Stimulated activated CD4-positive, alpha-beta T cell treated with anti-CD3 and anti-CD28 coated beads, TNF-alpha, amount 100 ng/mL, for 4 hours (primary cell): Measurements from ENCODE around the gene AP1S1.
"Not testable (repeated sequence)": the region's sequence is repeated elsewhere in the genome, so short reads cannot be mapped to it uniquely, and the experiment has no call there.

ENCODE experiments used
- DNase-seq, 3 experiments: peaks; one replicate each; pipeline ENCODE4 v3.0.0-alpha.2; 2020; ENCODE audit warnings: low read depth in 3 of 3

The AP1S1 gene

DNA sequence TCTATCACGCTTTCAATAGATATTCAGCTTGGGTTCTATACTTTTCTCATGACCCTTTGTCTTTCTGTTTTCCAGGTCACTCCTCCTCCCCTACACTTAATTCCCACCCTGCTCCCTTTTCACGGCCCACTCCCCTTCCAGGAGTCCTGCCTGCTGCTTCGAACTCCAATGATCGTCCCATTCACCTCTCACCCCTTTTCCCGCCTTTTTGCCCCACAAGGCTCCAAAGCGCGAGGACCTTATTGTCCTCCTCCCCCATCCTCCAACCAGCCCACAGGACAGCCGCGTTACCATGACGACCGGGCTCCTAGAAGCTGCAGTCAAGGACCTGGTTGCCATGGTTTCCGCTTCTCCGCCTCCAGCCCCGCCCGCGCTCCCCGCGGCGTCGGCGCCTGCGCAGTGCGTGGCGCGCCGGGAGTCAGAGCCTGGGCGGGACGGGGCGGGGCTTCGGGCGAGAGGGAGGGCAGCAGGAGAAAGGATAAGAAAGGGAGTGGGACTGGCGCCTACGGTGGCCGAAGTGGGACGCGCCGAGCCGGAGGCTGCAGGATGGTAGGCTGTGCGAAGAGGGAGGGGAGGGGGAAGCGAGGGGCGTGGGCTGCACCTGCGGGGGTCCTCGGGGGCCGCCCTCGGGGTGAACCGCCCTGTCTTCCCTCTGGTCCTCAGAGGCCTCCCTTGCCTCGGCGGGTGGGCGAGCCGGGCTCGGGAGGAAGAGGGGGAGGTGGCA lies at the start of gene AP1S1:
Gene AP1S1, plus strand, starts transcription at position 508 of the 724 bp plus-strand sequence. Its CDS starts 39 bp downstream, at position 547.
- DNase-seq, result peak; percentile 87 to 90 (median 88)

DNA sequence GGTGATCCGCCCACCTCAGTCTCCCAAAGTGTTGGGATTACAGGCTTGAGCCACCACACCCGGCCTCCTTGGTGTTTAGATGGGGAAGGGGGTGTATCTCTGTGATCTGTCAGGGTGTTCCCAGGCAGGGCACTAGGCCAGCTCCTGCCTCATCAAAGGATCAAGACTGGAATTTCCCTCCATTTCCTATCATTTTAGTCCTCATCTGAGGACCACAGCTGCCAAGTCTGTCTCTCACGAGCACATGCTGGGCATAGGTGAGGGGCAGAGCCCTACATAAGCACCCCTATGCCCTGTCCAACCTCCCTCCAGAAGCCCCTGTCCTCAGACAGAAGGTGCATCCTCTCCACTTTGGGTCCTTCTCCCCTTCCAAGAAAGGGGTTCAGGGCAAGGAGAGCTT lies 49.5 kb upstream of the AP1S1 start:
- no peak for DNase-seq

DNA sequence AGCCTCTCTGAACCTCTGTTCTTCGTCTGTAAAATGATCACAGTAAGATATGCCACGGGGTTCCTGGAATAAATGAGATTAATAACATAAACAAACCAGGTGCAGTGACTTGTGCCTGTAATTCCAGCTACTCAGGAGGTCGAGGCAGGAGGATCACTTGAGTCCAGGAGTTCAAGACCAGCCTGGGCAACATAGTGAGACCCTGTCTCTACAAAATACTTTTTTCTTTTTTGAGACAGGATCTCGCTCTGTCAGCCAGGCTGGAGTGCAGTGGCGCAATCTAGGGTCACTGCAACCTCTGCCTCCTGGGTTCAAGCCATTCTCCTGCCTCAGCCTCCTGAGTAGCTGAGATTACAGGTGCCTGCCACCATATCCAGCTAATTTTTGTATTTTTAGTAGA lies 49.0 kb upstream of the AP1S1 start:
- not testable (repeated sequence) for DNase-seq

DNA sequence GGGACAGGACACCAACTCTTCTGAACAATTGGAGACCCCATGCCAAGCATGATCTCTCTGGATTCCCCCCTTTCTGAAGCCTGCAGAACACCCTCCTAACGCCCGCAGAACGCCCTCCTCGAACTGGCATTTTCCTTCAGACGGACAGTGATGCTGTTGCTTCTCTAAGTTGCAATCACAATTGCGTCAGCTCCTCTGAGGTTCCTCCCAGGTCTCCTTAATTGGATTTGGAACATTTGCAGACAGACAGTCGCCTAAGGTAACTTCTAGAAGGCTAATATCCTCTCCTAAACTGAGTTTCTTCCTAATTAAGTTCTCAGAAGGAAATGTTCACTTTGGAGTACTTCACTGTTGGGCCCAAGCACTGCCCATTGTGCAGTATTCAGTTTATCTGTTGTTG lies 47.9 kb upstream of the AP1S1 start:
- DNase-seq, result no peak

DNA sequence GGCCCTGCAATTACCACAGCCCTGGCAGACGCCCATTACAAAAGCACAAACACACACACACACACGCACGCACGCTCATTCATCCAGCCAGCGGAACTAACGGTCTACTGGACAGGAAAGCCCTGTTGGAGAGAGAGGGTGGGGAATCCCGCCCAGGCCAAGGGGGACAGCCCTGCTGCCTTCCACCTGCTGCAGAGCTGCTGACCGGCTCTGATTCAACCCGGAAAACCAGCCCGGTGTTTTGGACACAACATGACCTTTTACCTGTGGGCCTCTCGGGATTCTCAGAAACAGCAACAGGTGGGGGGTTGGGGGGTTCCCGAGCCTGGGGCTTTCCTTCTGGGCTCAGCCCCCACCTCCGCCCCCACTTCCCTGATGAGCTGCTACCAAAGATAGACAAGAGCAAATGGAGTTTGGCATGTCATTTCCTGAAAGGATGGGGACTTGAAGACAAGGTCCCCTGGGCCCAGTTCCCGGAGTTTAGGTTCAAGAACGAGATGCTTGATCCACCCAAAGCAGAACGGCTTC lies 45.9 kb upstream of the AP1S1 start:
- no peak for DNase-seq

DNA sequence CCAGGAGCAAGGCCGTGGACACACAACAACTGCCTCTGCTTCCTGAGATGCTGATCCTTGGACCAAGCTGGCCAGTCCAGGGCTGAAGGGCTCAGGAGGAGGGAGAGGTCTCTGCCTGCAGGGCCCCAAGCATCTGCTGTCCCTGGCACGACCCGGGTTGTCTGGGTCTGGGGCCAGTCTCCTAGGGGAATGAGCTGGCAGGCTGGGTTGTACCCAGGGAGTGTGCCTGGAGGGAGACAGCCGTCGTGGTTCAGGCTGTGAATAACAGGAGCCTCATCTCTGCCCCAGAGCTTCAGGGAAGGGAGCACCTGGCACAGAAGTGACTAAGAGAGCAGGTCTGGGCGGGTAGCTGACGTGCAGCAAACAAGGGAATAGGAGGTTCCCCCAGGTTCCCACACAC lies 45.3 kb upstream of the AP1S1 start:
- DNase-seq, result no peak

DNA sequence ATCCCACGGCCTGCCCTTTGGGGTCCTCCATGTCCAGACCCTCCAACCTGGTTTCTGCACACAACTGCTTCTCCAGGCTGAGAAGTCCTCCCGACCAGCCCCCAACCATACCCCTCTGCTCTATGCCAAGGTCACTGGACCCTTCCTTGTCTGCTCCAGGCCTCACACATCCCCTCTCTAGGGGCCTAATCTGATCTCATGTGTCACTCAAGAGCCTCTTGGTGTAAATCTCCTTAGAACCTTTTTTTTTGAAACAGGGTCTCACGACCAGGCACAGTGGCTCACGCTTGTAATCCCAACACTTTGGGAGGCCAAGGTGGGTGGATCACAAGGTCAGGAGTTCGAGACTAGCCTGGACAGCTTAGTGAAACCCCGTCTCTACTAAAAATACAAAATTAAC lies 44.9 kb upstream of the AP1S1 start:
- no peak for DNase-seq

DNA sequence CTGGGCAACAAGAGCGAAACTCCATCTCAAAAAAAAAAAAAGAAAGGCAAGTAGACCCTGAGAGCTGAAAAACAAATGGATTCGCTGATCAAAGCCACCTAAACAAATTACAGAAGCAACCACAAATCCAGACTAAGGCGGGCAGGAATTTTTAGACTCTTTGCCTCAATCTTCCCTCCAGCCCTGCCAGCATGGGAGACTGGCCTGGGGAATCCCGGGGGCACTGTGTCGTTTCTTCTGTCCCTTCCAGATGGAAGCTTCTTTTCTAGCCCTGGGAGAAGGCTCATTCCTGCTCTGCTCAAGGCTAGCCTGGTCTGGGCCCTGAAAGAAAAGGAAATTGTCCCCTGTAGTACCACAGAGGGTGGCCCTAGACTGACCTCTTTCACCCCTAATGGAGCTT lies 43.0 kb upstream of the AP1S1 start:
- DNase-seq, result no peak

DNA sequence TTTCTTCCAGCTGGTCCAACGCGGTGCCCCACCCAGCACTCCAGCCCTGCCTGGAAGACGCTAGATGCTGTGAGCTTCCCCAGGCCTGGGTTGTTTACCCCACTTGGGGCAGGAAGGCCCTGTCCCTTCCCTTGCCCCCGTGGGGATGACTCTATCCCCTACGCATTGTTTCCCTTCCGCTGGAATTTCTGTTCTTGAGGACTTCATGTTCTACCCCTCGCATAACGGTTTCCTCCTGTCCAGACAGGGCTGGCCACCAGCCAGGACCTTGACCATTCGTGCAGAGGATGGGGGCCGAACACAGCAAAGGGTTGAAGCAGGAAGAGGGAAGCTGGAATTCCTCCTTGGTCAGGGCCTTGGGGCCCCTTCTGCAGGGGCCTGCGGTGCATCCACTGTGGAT lies 42.0 kb upstream of the AP1S1 start:
- DNase-seq, result no peak

DNA sequence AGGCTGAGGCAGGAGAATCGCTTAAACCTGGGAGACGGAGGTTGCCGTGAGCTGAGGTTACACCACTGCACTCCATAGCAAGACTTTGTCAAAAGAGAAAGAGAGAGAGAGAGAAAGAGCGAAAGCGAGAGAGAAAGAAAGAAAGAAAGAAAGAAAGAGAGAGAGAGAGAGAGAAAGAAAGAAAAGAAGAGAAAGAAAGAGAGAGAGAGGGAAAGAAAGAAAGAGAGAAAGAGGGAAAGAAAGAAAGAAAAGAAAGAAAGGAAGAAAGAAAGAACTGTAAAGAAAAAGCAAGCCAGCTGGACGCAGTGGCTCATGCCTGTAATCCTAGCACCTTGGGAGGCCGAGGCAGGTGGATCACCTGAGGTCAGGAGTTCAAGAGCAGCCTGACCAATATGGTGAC lies 41.1 kb upstream of the AP1S1 start:
- DNase-seq, result not testable (repeated sequence)

DNA sequence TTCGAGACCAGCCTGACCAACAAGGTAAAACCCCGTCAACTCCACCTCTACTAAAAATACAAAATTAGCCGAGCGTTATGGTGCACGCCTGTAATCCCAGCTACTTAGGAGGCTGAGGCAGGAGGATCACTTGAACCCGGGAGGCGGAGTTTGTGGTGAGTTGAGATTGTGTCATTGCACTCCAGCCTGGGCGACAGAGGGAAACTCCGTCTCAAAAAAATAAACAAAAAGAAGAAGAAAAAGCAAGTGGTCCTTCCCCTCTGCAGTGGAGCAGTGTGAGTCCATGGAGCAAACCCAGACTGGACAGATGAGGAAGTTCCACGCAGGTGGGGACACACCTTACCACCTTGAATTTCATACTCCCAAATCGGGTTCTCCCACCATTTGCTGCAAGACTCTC lies 40.4 kb upstream of the AP1S1 start:
- DNase-seq, result no peak

DNA sequence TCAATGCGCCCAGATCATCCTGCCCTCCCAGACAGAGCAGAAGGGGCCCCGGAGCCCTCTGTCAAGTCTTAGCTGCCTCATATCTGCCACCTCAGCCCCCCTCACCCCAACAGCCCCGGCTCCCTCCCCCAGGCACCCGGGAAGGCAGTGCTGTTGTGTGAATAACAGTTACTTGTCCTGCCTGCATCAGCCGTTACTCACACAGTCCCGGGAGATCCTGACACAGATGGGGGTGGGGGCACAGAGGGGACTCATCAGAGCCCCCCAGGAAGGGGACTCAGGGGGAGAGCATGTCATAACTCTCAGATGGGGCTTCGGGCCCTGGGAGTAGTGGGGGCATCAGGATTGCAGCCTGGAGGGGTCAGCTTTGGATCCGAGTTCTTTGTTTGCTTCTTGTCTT lies 39.8 kb upstream of the AP1S1 start:
- no peak for DNase-seq

DNA sequence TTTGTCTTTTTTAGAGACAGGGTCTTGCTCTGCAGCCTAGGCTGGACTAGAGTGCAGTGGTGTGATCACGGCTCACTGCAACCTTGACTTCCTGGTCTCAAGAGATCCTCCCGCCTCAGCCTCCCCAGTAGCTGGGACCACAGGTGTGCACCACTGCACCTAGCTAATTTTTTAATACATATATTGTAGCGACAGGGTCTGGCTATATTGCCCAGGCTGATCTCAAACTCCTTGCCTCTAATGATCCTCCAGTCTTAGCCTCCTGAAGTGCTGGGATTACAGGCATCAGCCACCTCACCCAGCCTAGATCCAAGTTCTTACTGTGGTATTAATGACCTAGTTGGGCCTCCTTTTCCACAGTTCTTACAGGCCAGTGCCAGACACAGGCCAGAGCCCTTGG lies 39.1 kb upstream of the AP1S1 start:
- DNase-seq, result no peak

DNA sequence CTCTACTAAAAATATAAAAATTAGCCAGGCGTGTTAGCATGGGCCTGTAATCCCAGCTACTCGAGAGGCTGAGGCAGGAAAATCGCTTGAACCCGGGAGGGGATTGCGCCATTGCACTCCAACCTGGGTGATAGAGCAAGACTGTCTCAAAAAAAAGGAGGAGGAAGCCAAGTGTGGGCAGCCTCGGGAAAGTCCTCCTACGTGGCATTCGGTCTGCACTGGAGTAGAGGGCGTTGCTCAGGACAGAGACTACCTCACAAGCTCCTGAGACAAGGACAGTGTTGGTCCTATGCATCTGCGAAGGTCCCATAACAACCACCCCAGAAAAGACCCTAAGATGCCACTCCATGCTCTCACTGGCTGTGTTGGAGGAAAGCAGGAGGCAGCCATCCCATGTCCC lies 37.4 kb upstream of the AP1S1 start:
- no peak for DNase-seq

DNA sequence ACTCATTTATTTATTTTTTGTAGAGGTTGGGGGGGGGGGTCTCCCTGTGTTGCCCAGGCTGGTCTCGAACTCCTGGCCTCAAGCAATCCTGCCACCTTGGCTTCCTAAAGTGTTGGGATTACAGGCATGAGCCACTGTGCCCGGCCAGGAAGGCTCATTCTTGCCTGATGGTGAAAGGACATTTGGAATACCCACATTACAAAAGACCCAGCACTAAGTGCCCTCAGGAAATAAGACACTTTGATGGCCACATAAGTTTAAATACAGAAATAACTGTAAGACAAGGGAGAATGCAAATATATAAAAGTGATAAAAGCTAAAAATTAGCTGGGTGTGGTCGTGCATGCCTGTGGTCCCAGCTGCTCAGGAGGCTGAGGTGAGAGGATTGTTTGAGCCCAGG lies 35.4 kb upstream of the AP1S1 start:
- no peak for DNase-seq

DNA sequence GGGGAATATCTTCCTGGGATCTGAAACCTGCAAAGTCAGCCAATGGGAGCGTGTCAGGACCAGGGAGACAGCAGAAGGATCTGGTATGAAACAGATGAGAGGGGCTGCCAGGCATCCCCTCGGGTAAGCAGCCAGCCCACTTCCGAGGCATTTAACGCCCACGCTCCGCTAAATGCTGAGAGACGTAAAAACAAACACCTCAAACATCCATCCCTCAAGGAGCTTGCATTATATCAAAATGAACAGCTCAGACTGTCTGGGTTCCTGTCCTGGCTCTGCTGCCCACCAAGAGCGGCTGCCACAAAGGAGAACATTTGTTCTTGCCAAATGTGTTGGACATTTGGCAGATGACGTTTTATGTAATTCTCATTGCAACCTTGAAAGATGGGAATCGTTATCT lies 34.4 kb upstream of the AP1S1 start:
- DNase-seq, result no peak

DNA sequence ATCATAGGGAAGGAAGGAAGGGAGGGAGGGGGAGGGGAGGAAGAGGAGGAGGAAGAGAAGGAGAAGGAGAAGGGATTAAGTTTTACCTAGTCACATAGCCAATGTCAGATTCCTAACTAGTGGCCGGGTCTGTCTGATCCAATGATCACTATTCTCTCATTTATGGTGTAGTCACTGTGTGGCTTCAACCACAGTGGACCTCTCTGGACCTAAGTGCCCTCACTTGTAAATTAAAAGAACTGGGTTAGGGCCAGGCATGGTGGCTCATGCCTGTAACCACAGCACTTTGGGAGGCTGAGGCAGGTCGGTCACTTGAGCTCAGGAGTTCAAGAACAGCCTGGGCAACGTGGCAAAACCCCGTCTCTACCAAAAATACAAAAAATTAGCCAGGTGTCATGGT lies 34.0 kb upstream of the AP1S1 start:
- no peak for DNase-seq

DNA sequence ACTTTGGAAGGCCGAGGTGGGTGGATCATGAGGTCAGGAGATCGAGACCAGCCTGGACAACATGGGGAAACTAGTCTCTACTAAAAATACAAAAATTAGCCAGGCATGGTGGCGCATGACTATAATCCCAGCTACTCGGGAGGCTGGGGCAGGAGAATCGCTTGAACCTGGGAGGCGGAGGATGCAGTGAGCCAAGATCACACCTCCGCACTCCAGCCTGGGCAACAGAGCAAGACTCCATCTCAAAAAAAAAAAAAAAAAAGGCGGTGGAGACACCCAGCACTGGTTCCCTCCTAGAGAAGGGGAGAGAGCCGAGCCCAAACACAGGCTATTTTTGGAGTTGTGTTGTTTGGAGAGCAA lies 32.7 kb upstream of the AP1S1 start:
- DNase-seq, result not testable (repeated sequence)

DNA sequence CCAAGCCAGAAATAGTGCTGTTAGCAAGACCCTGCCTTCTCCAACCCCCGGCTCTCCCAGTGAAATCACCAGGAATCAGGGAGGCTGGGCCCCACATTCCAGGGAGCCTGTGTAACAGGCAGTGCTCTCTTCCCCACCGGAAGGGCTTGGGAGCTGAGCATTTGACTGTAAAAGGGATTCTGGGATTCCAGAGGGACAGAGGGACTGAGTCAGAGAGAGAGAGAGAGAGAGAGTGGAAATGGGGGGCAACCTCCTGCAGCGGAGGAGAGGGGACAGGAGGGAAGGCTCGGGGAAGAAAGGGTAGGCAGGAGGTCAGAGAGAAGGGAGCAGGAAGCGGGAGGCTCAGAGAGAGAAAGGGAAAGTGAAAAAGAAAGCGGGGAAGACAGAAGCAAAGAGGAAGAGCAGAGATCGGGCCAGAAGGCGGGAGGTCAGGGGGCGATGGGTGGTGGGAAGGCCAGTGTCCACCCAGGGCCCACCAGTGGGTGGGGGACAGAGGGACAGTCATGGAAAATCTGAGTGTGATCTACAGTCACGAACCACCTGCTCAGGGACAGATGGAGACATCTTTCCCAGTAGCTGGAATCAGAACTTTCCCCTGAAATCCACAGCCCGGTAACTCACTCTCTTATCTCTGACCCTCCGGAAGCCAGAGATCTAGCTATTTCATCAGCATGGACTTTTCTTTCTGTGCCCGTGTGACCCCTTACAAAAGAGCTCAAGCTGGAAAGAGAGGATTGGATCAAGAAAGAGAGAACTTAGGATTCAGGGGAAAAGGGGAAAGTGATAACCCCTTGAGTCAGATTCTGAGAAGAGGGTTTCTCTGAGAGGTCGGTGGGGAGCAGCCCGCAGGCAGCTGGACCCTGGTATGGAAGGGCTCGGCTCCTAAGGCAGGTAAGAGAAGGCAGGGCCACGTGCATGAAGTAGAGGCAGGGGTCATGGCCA lies 32.0 kb upstream of the AP1S1 start:
- DNase-seq, result no peak

DNA sequence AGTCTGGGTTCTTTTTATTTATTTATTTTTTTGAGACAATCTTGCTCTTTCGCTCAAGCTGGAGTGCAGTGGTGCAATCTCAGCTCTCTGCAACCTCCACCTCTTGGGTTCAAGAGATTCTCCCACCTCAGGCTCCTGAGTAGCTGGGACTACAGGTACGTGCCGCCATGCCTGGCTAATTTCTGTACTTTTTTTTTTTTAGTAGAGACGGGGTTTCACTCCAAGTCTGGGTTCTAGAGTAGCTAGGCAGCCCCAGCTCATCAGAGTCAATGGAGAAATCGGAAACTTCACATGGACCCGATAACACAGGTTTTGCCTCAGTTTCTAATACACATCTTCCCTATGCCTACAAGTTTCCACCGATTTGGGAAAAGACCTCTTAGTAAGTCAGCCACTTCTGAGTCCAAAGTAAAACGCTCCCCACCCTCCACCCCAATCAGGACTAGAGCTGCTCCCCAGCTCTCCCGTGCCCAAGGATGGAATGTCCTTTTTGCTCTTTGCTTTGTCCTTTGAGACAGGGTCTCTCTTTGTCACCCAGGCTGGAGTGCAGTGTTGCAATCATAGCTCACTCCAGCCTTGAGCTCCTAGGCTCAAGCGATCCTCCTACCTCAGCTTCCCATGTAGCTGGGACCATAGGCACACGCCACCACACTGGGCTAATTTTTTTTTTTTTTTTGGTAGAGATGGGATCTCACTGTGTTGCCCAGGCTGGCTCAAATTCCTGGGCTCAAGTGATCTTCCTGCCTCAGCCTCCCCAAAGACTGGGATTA lies 31.2 kb upstream of the AP1S1 start:
- no peak for DNase-seq

DNA sequence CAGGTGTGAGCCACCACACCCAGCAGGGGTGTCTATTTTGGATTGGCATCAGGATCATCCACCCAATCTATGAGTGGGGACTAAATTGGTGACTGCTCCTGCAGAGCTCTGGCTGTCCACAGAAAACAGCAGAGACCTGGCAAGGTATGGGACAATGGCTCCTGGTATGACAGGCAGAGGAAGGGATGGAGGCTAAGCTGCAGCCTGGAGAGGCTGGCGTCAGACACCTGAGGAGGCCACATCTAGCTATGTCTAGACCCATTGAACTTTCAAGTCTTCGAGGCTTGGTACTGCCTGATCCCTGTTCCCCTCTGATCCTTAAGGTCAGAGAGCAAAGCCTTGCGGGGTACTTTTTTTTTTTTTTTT lies 30.6 kb upstream of the AP1S1 start:
- DNase-seq, result no peak

DNA sequence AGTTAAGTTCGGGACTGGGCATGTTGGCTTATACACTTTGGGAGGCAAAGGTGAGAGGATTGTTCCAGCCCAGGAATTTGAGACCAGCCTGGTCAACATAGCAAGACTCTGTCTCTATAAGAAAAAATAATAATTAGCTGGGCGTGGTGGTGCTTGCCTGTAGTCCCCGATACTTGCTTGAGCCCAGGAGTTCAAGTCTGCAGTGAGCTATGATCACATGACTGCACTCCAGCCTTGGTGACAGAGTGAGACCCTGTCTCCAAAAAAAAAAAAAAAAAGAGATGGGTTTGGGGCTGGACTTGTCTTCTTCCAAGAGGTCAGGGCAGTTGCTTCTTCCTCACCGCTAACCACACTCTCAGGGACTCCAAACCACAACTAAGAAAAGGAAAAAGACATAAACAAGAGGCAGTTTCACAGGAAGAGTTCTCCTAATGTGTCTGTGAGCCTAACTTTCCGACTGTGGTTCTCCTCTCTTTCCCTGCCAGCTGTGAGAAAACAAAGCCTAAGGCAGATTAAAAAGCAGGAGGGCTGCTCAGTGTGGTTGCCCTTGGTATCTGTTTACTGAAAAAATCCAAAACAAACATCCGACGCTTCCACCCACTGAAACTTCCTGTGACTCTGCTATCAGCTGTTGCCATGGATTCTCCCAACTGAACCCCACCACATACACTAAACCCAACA lies 29.8 kb upstream of the AP1S1 start:
- DNase-seq, result no peak
